Gastrocnemius medialis (tissue), 4 donors: ENCODE results near the gene TK2. TPM values are rescaled to one million over a fixed set of nuclear protein-coding genes. Genes with fewer than 3 reads are reported as not detected.

ENCODE experiments used
- ATAC-seq, 2 donors: fragments of 150-250 bp; one replicate each; pipeline ENCODE4 v1.9.1; 2016
- DNase-seq, 2 donors: peaks; one replicate each; pipeline ENCODE4 v3.0.0-alpha.2; 2019
- H3K27ac ChIP-seq, 4 donors: fragments of 200-600 bp; sonication (generic); 1 replicate in 1 of 4; 2 replicates in 3 of 4; pipeline ENCODE4 v1.5.1; 2016 to 2018; ENCODE audit warnings: mild to moderate bottlenecking in 2 of 4, moderate library complexity in 1 of 4
- H3K27me3 ChIP-seq, 3 donors: fragments of 200-600 bp; sonication (generic) in 2 of 3; 1 replicate in 1 of 3; 2 replicates in 2 of 3; pipeline versions ENCODE4 v1.5.1 to v1.6.0; 2016 to 2019; ENCODE audit warnings: mild to moderate bottlenecking in 1 of 3, moderate library complexity in 1 of 3
- H3K36me3 ChIP-seq, 2 donors: fragments of 200-600 bp; sonication (generic) in 1 of 2; one replicate each; pipeline ENCODE4 v1.5.1; 2017 to 2018
- H3K4me1 ChIP-seq, 2 donors: fragments of 200-600 bp; sonication (generic) in 1 of 2; one replicate each; pipeline ENCODE4 v1.5.1; 2016 to 2017; ENCODE audit warnings: mild to moderate bottlenecking in 2 of 2
- H3K4me3 ChIP-seq, 4 donors: fragments of 200-600 bp; sonication (generic) in 3 of 4; 1 replicate in 1 of 4; 2 replicates in 3 of 4; pipeline ENCODE4 v1.5.1; 2016 to 2019; ENCODE audit warnings: mild to moderate bottlenecking in 2 of 4
- H3K9me3 ChIP-seq, 3 donors: fragments of 200-600 bp; sonication (generic) in 2 of 3; 1 replicate in 1 of 3; 2 replicates in 2 of 3; pipeline ENCODE4 v1.5.1; 2016 to 2019
- CTCF ChIP-seq, 5 experiments: fragments of 450-650 bp in 3 of 5; fragments of 200-600 bp in 2 of 5; sonication (generic) in 2 of 5; IDR thresholded peaks in 4 of 5; conservative IDR thresholded peaks in 1 of 5; 1 replicate in 4 of 5; 2 replicates in 1 of 5; pipeline ENCODE4 v1.5.1; 2016 to 2019; ENCODE audit warnings: antibody characterized with exemption in 5 of 5, mild to moderate bottlenecking in 3 of 5, moderate library complexity in 3 of 5
- POLR2A ChIP-seq, 2 donors: fragments of 450-650 bp; IDR thresholded peaks; one replicate each; pipeline ENCODE4 v1.6.1; 2017; ENCODE audit warnings: antibody characterized with exemption in 2 of 2, mild to moderate bottlenecking in 2 of 2, moderate library complexity in 2 of 2
- in situ Hi-C, 4 donors: fragments of 200-750 bp; cut with MboI; loops; one replicate each; pipeline versions ENCODE4 v1.15.0 to v1.8.0; 2017; ENCODE audit warnings: low sequenced_read_pairs in 4 of 4
- intact Hi-C: fragments of 100-400 bp; cut with DNase I; formaldehyde crosslinking; loops from one replicate; pipeline ENCODE4 v1.15.1; 2023; ENCODE audit warnings: low total_unique reads
- total RNA-seq, 4 donors: library from RNA; depleted of rRNA; stranded (reverse); fragments of >200 nt; gene quantifications; one replicate each; pipeline versions ENCODE4 v1.1.0 to v1.2.3, GENCODE V29; 2016

TK2 gene
- total RNA-seq, 4 donors from 2014 or later: 10.6 to 22.7 (median 15.5) TPM

GRCh38 chr16:66462912-66463311 is 87.0 kb downstream of the TK2 start:
- intact Hi-C loops (no loop called here), in situ Hi-C loops (no loop called here)
- TF ChIP-seq POLR2A (IDR thresholded peaks at IDR 0.05) (no peak), CTCF (IDR thresholded peaks at IDR 0.05 in 4 of 5, conservative IDR thresholded peaks at IDR 0.05 in 1 of 5) (no peak)
- Histone ChIP-seq H3K4me1 (no peaks in the 10 kb centered on the region), H3K36me3 (no peaks in the 10 kb centered on the region), H3K4me3 (no peak overlapping the region), H3K9me3 (no peaks in the 10 kb centered on the region), H3K27ac (no peak overlapping the region), H3K27me3 (peaks cover 25 to 37% (median 33%) of the 10 kb centered on the region in 3 donors)
- ATAC-seq (no peak), DNase-seq (no peak)

- no peak for ATAC-seq
Measured at GRCh38 chr16:66460703-66461102, 89.2 kb downstream of the TK2 start.

GRCh38 chr16:66459878-66460277 is 90.0 kb downstream of the TK2 start:
- no peak for ATAC-seq
- in situ Hi-C loops: no loop called here
- DNase-seq: no peak
- Histone ChIP-seq H3K27me3 (peaks cover 20 to 42% (median 26%) of the 10 kb centered on the region in 3 donors), H3K36me3 (no peaks in the 10 kb centered on the region), H3K4me1 (no peaks in the 10 kb centered on the region), H3K9me3 (no peaks in the 10 kb centered on the region), H3K27ac (no peak overlapping the region), H3K4me3 (no peak overlapping the region)
- intact Hi-C loops: no loop called here
- TF ChIP-seq POLR2A (IDR thresholded peaks at IDR 0.05) (no peak), CTCF (IDR thresholded peaks at IDR 0.05 in 4 of 5, conservative IDR thresholded peaks at IDR 0.05 in 1 of 5) (no peak)

More at GRCh38 chr16:66460703-66461102, 89.2 kb downstream of the TK2 start:
- DNase-seq: no peak
- H3K4me3 ChIP-seq: no peak overlapping the region
- in situ Hi-C loops (no loop called here), intact Hi-C loops (no loop called here)
- no peaks in the 10 kb centered on the region for H3K4me1 ChIP-seq
- TF ChIP-seq POLR2A (IDR thresholded peaks at IDR 0.05): no peak
- TF ChIP-seq CTCF (IDR thresholded peaks at IDR 0.05 in 4 of 5, conservative IDR thresholded peaks at IDR 0.05 in 1 of 5): no peak
- H3K27ac ChIP-seq: no peak overlapping the region
- peaks cover 24 to 42% (median 26%) of the 10 kb centered on the region in 3 donors for H3K27me3 ChIP-seq
- H3K36me3 ChIP-seq: no peaks in the 10 kb centered on the region
- no peaks in the 10 kb centered on the region for H3K9me3 ChIP-seq

- Histone ChIP-seq H3K9me3 (no peaks in the 10 kb centered on the region), H3K36me3 (no peaks in the 10 kb centered on the region), H3K4me3 (no peak overlapping the region), H3K4me1 (no peaks in the 10 kb centered on the region), H3K27me3 (peaks cover 18 to 42% (median 26%) of the 10 kb centered on the region in 3 donors), H3K27ac (no peak overlapping the region)
- intact Hi-C loops: no loop called here
- ATAC-seq (no peak), DNase-seq (no peak)
- in situ Hi-C loops: no loop called here
- TF ChIP-seq CTCF (IDR thresholded peaks at IDR 0.05 in 4 of 5, conservative IDR thresholded peaks at IDR 0.05 in 1 of 5) (no peak), POLR2A (IDR thresholded peaks at IDR 0.05) (no peak)
Measured at GRCh38 chr16:66458853-66459252, 91.1 kb downstream of the TK2 start.

- DNase-seq (no peak), ATAC-seq (no peak)
- in situ Hi-C loops: no loop called here
- Histone ChIP-seq H3K27ac (no peak overlapping the region), H3K27me3 (peaks cover 18 to 42% (median 26%) of the 10 kb centered on the region in 3 donors), H3K4me3 (no peak overlapping the region), H3K9me3 (no peaks in the 10 kb centered on the region), H3K4me1 (no peaks in the 10 kb centered on the region), H3K36me3 (no peaks in the 10 kb centered on the region)
- no peak for TF ChIP-seq POLR2A (IDR thresholded peaks at IDR 0.05)
- no peak for TF ChIP-seq CTCF (IDR thresholded peaks at IDR 0.05 in 4 of 5, conservative IDR thresholded peaks at IDR 0.05 in 1 of 5)
- intact Hi-C loops: no loop called here
Measured at GRCh38 chr16:66458292-66458691, 91.6 kb downstream of the TK2 start.
